HepG2 (cell line): ENCODE data around the gene PARVA. TPM values are rescaled to one million over a fixed set of nuclear protein-coding genes. Genes with fewer than 3 reads are reported as not detected.

Source experiments
- ATAC-seq: fragments of 200-7000 bp; cut with Tn5 transposase; 3 replicates; pipeline ENCODE4 v1.9.1; 2020; ENCODE audit warnings: mild to moderate bottlenecking, moderate library complexity
- BruUV-seq: library from RNA; stranded (reverse); fragments of 400-500 nt; replicated peaks from 2 replicates; lab custom pipeline; 2021; lab: Mats Ljungman, UMichigan
- CTCF ChIA-PET: fragments of 300-600 bp; formaldehyde crosslinking; extraction: SDS; loops from one replicate; lab custom pipeline; 2021; ENCODE audit warnings: low total read pairs, inconsistent platforms, low intra/inter-chr PET ratio; lab: Yijun Ruan, JAX
- POLR2A ChIA-PET: fragments of 350-600 bp; sonication (Branson Sonifier 250); formaldehyde crosslinking; loops from one replicate; lab custom pipeline; 2020; ENCODE audit warnings: antibody characterized with exemption, inconsistent platforms; lab: Yijun Ruan, JAX
- DNase-seq: peaks from one replicate; pipeline ENCODE4 v3.0.0-alpha.2; 2015; ENCODE audit warnings: low spot score
- FAIRE-seq: peaks from 3 replicates; lab custom pipeline; 2011; peaks lifted over from hg19 to GRCh38; lab: Jason Lieb, UNC
- H2AFZ ChIP-seq: one replicate; pipeline ENCODE4 v1.6.1; 2011; ENCODE audit warnings: low read length, inconsistent platforms
- H3K27ac ChIP-seq: fragments of 300-600 bp; 3 replicates; pipeline ENCODE4 v1.8.0; 2011; ENCODE audit warnings: mixed run types, mild to moderate bottlenecking, mixed read lengths, low read length, inconsistent platforms; ENCODE audit not compliant: insufficient read depth; ENCODE audit errors: extremely low read length
- H3K27me3 ChIP-seq, 2 experiments: fragments of 200-600 bp in 1 of 2; 2 replicates in 1 of 2; 3 replicates in 1 of 2; pipeline versions ENCODE4 v1.6.0 to v1.8.0; 2011; ENCODE audit warnings: low read length in 2 of 2, mild to moderate bottlenecking in 2 of 2, moderate library complexity in 2 of 2, inconsistent platforms in 1 of 2; ENCODE audit not compliant: insufficient read depth in 2 of 2, control insufficient read depth in 1 of 2
- H3K36me3 ChIP-seq, 2 experiments: fragments of 200-600 bp in 1 of 2; replicated peaks in 1 of 2; 2 replicates in 1 of 2; 3 replicates in 1 of 2; pipeline versions ENCODE4 v1.5.1 to v1.8.0; 2011; ENCODE audit warnings: low read length in 2 of 2, inconsistent platforms in 1 of 2; ENCODE audit not compliant: insufficient read depth in 2 of 2, control insufficient read depth in 1 of 2
- H3K4me1 ChIP-seq: 2 replicates; pipeline ENCODE4 v1.5.1; 2012; ENCODE audit warnings: low read length, inconsistent platforms; ENCODE audit not compliant: insufficient read depth
- H3K4me2 ChIP-seq: 2 replicates; pipeline ENCODE4 v1.6.0; 2011; ENCODE audit warnings: low read depth, low read length, inconsistent platforms
- H3K4me3 ChIP-seq, 3 experiments: fragments of 200-600 bp in 1 of 3; sonication (generic), shearing (Covaris generic) in 1 of 3; replicated peaks in 1 of 3; 2 replicates each; pipeline ENCODE4 v1.5.1; 2011 to 2016; ENCODE audit warnings: low read length in 3 of 3, inconsistent platforms in 2 of 3, low read depth in 2 of 3, mild to moderate bottlenecking in 2 of 3, control low read depth in 1 of 3, mixed read lengths in 1 of 3; ENCODE audit not compliant: insufficient read depth in 1 of 3
- H3K79me2 ChIP-seq: one replicate; pipeline ENCODE4 v1.6.1; 2011; ENCODE audit warnings: low read length, inconsistent platforms; ENCODE audit not compliant: insufficient read depth
- H3K9ac ChIP-seq: 2 replicates; pipeline ENCODE4 v1.6.0; 2011; ENCODE audit warnings: mild to moderate bottlenecking, low read depth, low read length, inconsistent platforms; ENCODE audit not compliant: insufficient read depth
- H3K9me3 ChIP-seq: 2 replicates; pipeline ENCODE4 v1.5.1; 2012; ENCODE audit warnings: mild to moderate bottlenecking, low read length
- H4K20me1 ChIP-seq: 2 replicates; pipeline ENCODE4 v1.6.0; 2011; ENCODE audit warnings: inconsistent platforms, mild to moderate bottlenecking, low read length, moderate library complexity; ENCODE audit not compliant: insufficient read depth
- ATM ChIP-seq: fragments of 450-650 bp; IDR thresholded peaks from 2 replicates; pipeline ENCODE4 v1.7.1; 2017; ENCODE audit warnings: mild to moderate bottlenecking, borderline replicate concordance
- GABPA ChIP-seq, 2 experiments: IDR thresholded peaks; 2 replicates each; pipeline ENCODE4 v1.6.1; 2011 to 2016; ENCODE audit warnings: low read depth in 2 of 2, low read length in 1 of 2, missing biosample characterization in 1 of 2, missing genetic modification characterization in 1 of 2
- GATAD2A ChIP-seq: IDR thresholded peaks from 2 replicates; pipeline ENCODE4 v1.6.1; 2016
- GRHL1 ChIP-seq: sonication (generic); formaldehyde crosslinking; conservative IDR thresholded peaks from 2 replicates; pipeline ENCODE4 v1.8.0; 2022; ENCODE audit warnings: missing genetic modification reagents
- HES4 ChIP-seq: sonication (generic); formaldehyde crosslinking; IDR thresholded peaks from 2 replicates; pipeline ENCODE4 v1.9.0; 2021; ENCODE audit warnings: mild to moderate bottlenecking, missing genetic modification reagents, borderline replicate concordance
- HNRNPLL ChIP-seq: fragments of 200-400 bp; formaldehyde crosslinking; IDR thresholded peaks from 2 replicates; pipeline ENCODE4 v1.6.1; 2017; ENCODE audit warnings: mild to moderate bottlenecking, low read depth, low read length; ENCODE audit not compliant: poor library complexity, severe bottlenecking
- NPAS2 ChIP-seq: sonication (generic); formaldehyde crosslinking; IDR thresholded peaks from 2 replicates; pipeline ENCODE4 v1.8.0; 2022; ENCODE audit warnings: mild to moderate bottlenecking, missing genetic modification reagents, borderline replicate concordance
- SAP130 ChIP-seq: IDR thresholded peaks from 2 replicates; pipeline ENCODE4 v1.6.1; 2016; ENCODE audit warnings: low read depth
- SIX1 ChIP-seq: sonication (generic); formaldehyde crosslinking; IDR thresholded peaks from 2 replicates; pipeline ENCODE4 v1.4.0; 2020; ENCODE audit warnings: missing genetic modification reagents, borderline replicate concordance
- SIX4 ChIP-seq: sonication (generic); formaldehyde crosslinking; IDR thresholded peaks from 2 replicates; pipeline ENCODE4 v1.4.0; 2020; ENCODE audit warnings: missing genetic modification reagents
- XRCC5 ChIP-seq: fragments of 200-400 bp; formaldehyde crosslinking; optimal IDR thresholded peaks from 2 replicates; pipeline ENCODE3; 2017; ENCODE audit warnings: mild to moderate bottlenecking, low read length
- ZBTB7A ChIP-seq: sonication (generic); formaldehyde crosslinking; IDR thresholded peaks from 2 replicates; pipeline ENCODE4 v1.8.0; 2022; ENCODE audit warnings: mild to moderate bottlenecking, missing genetic modification reagents
- ZNF354B ChIP-seq: sonication (generic); formaldehyde crosslinking; IDR thresholded peaks from 2 replicates; pipeline ENCODE4 v1.8.0; 2022; ENCODE audit warnings: mild to moderate bottlenecking, missing genetic modification reagents
- ZNF580 ChIP-seq: IDR thresholded peaks from 2 replicates; pipeline ENCODE4 v1.6.1; 2016; ENCODE audit warnings: low read depth, borderline replicate concordance
- ZNF746 ChIP-seq: sonication (generic); formaldehyde crosslinking; IDR thresholded peaks from 2 replicates; pipeline ENCODE4 v1.8.0; 2022; ENCODE audit warnings: mild to moderate bottlenecking, missing genetic modification reagents
- ZNF788 ChIP-seq: sonication (generic); formaldehyde crosslinking; IDR thresholded peaks from 2 replicates; pipeline ENCODE4 v1.5.0; 2020; ENCODE audit warnings: mild to moderate bottlenecking, missing genetic modification reagents, borderline replicate concordance
- WGBS: methylation state at CpG from one replicate; pipeline ENCODE4 v1.1.6; 2017; ENCODE audit warnings: low lambda C conversion rate; 5-methylcytosine and 5-hydroxymethylcytosine counted together
- in situ Hi-C: cut with HindIII; loops from 2 replicates; pipeline ENCODE4 v1.10.0; 2017; ENCODE audit warnings: low pct_unique_long_range_greater_than_20kb; ENCODE audit not compliant: extremely low pct_ligation_motif_present
- intact Hi-C: fragments of 100-400 bp; cut with micrococcal nuclease; formaldehyde crosslinking; loops from one replicate; pipeline ENCODE4 v1.10.0; 2022; ENCODE audit not compliant: unreplicated experiment
- polyA plus RNA-seq, 8 experiments: library from polyadenylated mRNA; depleted of rRNA in 3 of 8; stranded (reverse) in 7 of 8; unstranded in 1 of 8; fragments of >200 nt; fragmentation: Illumina TruSeq in 4 of 8; extraction: Trizol in 4 of 8; gene quantifications; 2 replicates each; pipeline versions ENCODE4 v1.2.1 to v1.2.3, GENCODE V29; 2011 to 2016; ENCODE audit warnings: low read depth in 4 of 8, missing spikeins in 1 of 8, mixed read lengths in 1 of 8; ENCODE audit not compliant: insufficient read depth in 1 of 8
- total RNA-seq, 5 experiments: library from RNA; depleted of rRNA; stranded (reverse); fragments of >200 nt; fragmentation: Illumina TruSeq; extraction: Trizol; gene quantifications; 2 replicates each; pipeline ENCODE4 v1.2.3, GENCODE V29; 2016; ENCODE audit warnings: low read depth in 1 of 5

The PARVA gene
- total and polyA plus RNA-seq, 2 of the 13 experiments (the other 11 are each of a cell fraction or from before 2014, with no cell fraction given) = 5.9 to 9.1 TPM

GRCh38 chr11:12451179-12451814 lies 73.9 kb downstream of the PARVA start:
- H3K9me3 ChIP-seq = no peaks in the 10 kb centered on the region
- TF ChIP-seq SIX4 (CRISPR knock-in tag) (no peak), GABPA (IDR thresholded peaks at IDR 0.05; ENCODE audit: low read depth, low read length) (no peak), GABPA (CRISPR knock-in tag; IDR thresholded peaks at IDR 0.05; ENCODE audit: low read depth) (no peak), ZNF788 (CRISPR knock-in tag) (no peak), GRHL1 (no peak), ZNF580 (CRISPR knock-in tag) (no peak), ZBTB7A (CRISPR knock-in tag) (no peak), HNRNPLL (no peak), SAP130 (CRISPR knock-in tag) (no peak), GATAD2A (CRISPR knock-in tag) (no peak), ZNF746 (CRISPR knock-in tag) (no peak), SIX1 (no peak), HES4 (no peak), ATM (no peak), NPAS2 (CRISPR knock-in tag) (no peak), ZNF354B (no peak), XRCC5 (no peak)
- no peak overlapping the region for H3K4me2 ChIP-seq

More at GRCh38 chr11:12451179-12451814, 73.9 kb downstream of the PARVA start:
- POLR2A ChIA-PET = no interaction called here
- in situ Hi-C loops (no loop called here), intact Hi-C loops (no loop called here)
- no peak overlapping the region for H2AFZ ChIP-seq
- WGBS = 100% methylated on average over 2 of the region's 2 CpGs
- CTCF ChIA-PET = no interaction called here
- H3K27ac ChIP-seq = no peak overlapping the region
- DNase-seq = no peak
- H4K20me1 ChIP-seq = no peaks in the 10 kb centered on the region
- H3K4me3 ChIP-seq = no peak overlapping the region
- no peak overlapping the region for H3K9ac ChIP-seq
- BruUV-seq = no TSS peak
- no peaks in the 10 kb centered on the region for H3K27me3 ChIP-seq
- H3K36me3 ChIP-seq = no peaks in the 10 kb centered on the region
- no peaks in the 10 kb centered on the region for H3K79me2 ChIP-seq
- ATAC-seq = no peak
- 0 out of 2 replicates have a peak, but pooled peaks cover 6% of the 10 kb centered on the region for H3K4me1 ChIP-seq
- no peak for FAIRE-seq
